ENCODE results near the gene IL2RA.
A peak's percentile ranks its signal among the peaks of the same experiment; 100 is the strongest.

The IL2RA gene

GRCh38 chr10:5977471-5978229, 84.5 kb downstream of the IL2RA start, which contains the start of gene IL15RA:
Gene IL15RA, minus strand, starts transcription at chr10:5977543. Its CDS starts 51 bp downstream, at chr10:5977492.
- no peak for TF ChIP-seq POU6F1 (CRISPR knock-in tag; IDR thresholded peaks at IDR 0.05; ENCODE audit: borderline replicate concordance, low read depth)
- no peak for TF ChIP-seq BACH2 (CRISPR knock-in tag; IDR thresholded peaks at IDR 0.05; ENCODE audit: borderline replicate concordance)
- TF ChIP-seq TSHZ2 (CRISPR knock-in tag; IDR thresholded peaks at IDR 0.05): no peak
- no peak for TF ChIP-seq PATZ1 (CRISPR knock-in tag; IDR thresholded peaks at IDR 0.05; ENCODE audit: borderline replicate concordance)
- TF ChIP-seq ISL1 (CRISPR knock-in tag; IDR thresholded peaks at IDR 0.05): no peak
- TF ChIP-seq ZFP3 (CRISPR knock-in tag; IDR thresholded peaks at IDR 0.05): no peak
- TF ChIP-seq ZC3H10 (CRISPR knock-in tag; IDR thresholded peaks at IDR 0.05): no peak
- no peak for TF ChIP-seq ARNTL (CRISPR knock-in tag; IDR thresholded peaks at IDR 0.05; ENCODE audit: borderline replicate concordance, low read depth)
- peak; percentile 79 for ATAC-seq

- ATAC-seq: peak; percentile 39
- TF ChIP-seq TOX (CRISPR knock-in tag; IDR thresholded peaks at IDR 0.05; ENCODE audit: borderline replicate concordance): no peak
- TF ChIP-seq POU6F1 (CRISPR knock-in tag; IDR thresholded peaks at IDR 0.05; ENCODE audit: borderline replicate concordance, low read depth): no peak
- TF ChIP-seq ARNTL (CRISPR knock-in tag; IDR thresholded peaks at IDR 0.05; ENCODE audit: borderline replicate concordance, low read depth): no peak
- no peak for TF ChIP-seq RARB (CRISPR knock-in tag; IDR thresholded peaks at IDR 0.05)
- TF ChIP-seq ISL1 (CRISPR knock-in tag; IDR thresholded peaks at IDR 0.05): no peak
- TF ChIP-seq SNAI2 (CRISPR knock-in tag; IDR thresholded peaks at IDR 0.05): no peak
- TF ChIP-seq ZC3H10 (CRISPR knock-in tag; IDR thresholded peaks at IDR 0.05): no peak
- no peak for TF ChIP-seq BACH2 (CRISPR knock-in tag; IDR thresholded peaks at IDR 0.05; ENCODE audit: borderline replicate concordance)
- no peak for TF ChIP-seq ZFP30 (CRISPR knock-in tag; IDR thresholded peaks at IDR 0.05)
- no peak for TF ChIP-seq TCF4 (CRISPR knock-in tag; IDR thresholded peaks at IDR 0.05; ENCODE audit: borderline replicate concordance)
- no peak for TF ChIP-seq PATZ1 (CRISPR knock-in tag; IDR thresholded peaks at IDR 0.05; ENCODE audit: borderline replicate concordance)
- no peak for TF ChIP-seq CREB5 (CRISPR knock-in tag; IDR thresholded peaks at IDR 0.05; ENCODE audit: low read depth)
- no peak for TF ChIP-seq GLIS3 (CRISPR knock-in tag; IDR thresholded peaks at IDR 0.05)
- TF ChIP-seq ZFP3 (CRISPR knock-in tag; IDR thresholded peaks at IDR 0.05): no peak
- no peak for TF ChIP-seq ZNF8 (CRISPR knock-in tag; IDR thresholded peaks at IDR 0.05)
- no peak for TF ChIP-seq TSHZ2 (CRISPR knock-in tag; IDR thresholded peaks at IDR 0.05)
- TF ChIP-seq ESRRG (CRISPR knock-in tag; IDR thresholded peaks at IDR 0.05): no peak
- no peak for TF ChIP-seq CSRNP3 (CRISPR knock-in tag; IDR thresholded peaks at IDR 0.05)
- no peak for TF ChIP-seq ZNF565 (CRISPR knock-in tag; conservative IDR thresholded peaks at IDR 0.05; ENCODE audit: low read depth)
These were observed 85.4 kb downstream of the IL2RA start for GRCh38 chr10:5976512-5977470.

All from SK-N-SH treated with all-trans-retinoic acid at 6 μM for 48 hours (cell line).